ENCODE data around the gene ZP4. TPM values are rescaled to one million over a fixed set of nuclear protein-coding genes. Genes with fewer than 3 reads are reported as not detected.

Gene ZP4
- not detected for total RNA-seq

DNA sequence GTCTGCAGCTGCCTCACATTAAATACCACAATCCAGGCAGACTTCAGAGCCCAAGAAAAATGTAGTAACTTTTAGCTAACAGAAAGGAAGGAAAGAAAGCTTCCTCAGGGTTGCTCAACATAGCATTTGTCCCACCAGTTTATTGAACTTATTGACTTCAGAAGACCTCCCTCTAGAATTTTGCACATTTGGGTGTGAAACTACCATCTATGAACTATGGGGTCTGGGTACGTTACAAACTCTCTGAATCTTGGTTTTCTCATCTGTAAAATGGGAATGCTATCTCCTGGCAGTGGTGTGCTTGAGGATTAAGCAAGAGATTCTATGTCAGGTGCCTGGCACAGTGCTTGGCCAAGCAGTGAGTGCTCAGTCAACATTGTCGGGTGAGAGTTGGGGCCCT lies at the start of gene ZP4:
Gene ZP4, minus strand, starts transcription at position 101 of the 400 bp plus-strand sequence. CDS start 287 bp downstream, outside the sequence.
- H3K27ac Mint-ChIP-seq: no peak within 1 kb of the TSS

DNA sequence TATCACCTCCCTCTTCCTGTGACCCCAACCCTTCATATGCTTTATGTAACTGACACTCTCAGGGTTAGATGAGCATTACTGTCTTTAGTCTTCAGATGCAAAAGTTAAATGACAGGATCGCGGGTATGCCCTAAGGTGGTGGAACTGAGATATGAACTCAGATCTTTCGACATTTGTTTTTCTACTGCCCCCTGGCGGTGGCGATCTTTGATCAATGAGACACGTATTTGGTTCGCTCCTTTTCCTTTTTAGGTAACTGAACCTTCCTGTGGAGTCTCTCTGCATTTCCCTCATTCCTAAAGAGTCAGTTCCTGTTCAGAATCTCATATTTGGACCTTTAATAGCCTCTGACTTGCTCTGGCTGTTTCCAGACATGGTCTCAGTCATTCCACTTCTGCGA lies 47.8 kb upstream of the ZP4 start:
- H3K4me1 Mint-ChIP-seq: no peaks in the 10 kb centered on the region
- H3K27me3 Mint-ChIP-seq: no peaks in the 10 kb centered on the region
- CTCF ChIA-PET: no interaction called here
- H3K27ac Mint-ChIP-seq: no peak overlapping the region
- H3K4me3 Mint-ChIP-seq: no peak overlapping the region
- ATAC-seq: no peak
- no peaks in the 10 kb centered on the region for H3K36me3 Mint-ChIP-seq
- DNase-seq: no peak
- H3K9me3 Mint-ChIP-seq (ENCODE audit: low read depth): peaks cover 2% of the 10 kb centered on the region

More for the DNA sequence above, at the start of gene ZP4:
- Mint-ChIP-seq H3K27me3 (no peaks in the 10 kb centered on the region), H3K36me3 (no peaks in the 10 kb centered on the region), H3K4me1 (no peaks in the 10 kb centered on the region), H3K9me3 (ENCODE audit: low read depth) (peaks cover 4% of the 10 kb centered on the region), H3K4me3 (no peak within 1 kb of the TSS)
- ATAC-seq (no peak), DNase-seq (no peak)
- CTCF ChIA-PET: no interaction called here

- Mint-ChIP-seq H3K36me3 (no peaks in the 10 kb centered on the region), H3K4me3 (no peak overlapping the region), H3K27me3 (no peaks in the 10 kb centered on the region), H3K27ac (no peak overlapping the region), H3K9me3 (ENCODE audit: low read depth) (peaks cover 2% of the 10 kb centered on the region), H3K4me1 (no peaks in the 10 kb centered on the region)
- CTCF ChIA-PET: no interaction called here
- DNase-seq (no peak), ATAC-seq (no peak)
Measured at GRCh38 chr1:237938068-237938467, 47.3 kb upstream of the ZP4 start.

- CTCF ChIA-PET: interaction anchor here (0.7 kb wide), 1 partner anchor 91 kb away, joined by 3 read pairs; no protein-coding TSS in a partner anchor
- H3K27me3 Mint-ChIP-seq: no peaks in the 10 kb centered on the region
- no peaks in the 10 kb centered on the region for H3K4me1 Mint-ChIP-seq
- DNase-seq: no peak
- no peak overlapping the region for H3K27ac Mint-ChIP-seq
- ATAC-seq: no peak
- peaks cover under 1% of the 10 kb centered on the region for H3K9me3 Mint-ChIP-seq (ENCODE audit: low read depth)
- H3K4me3 Mint-ChIP-seq: no peak overlapping the region
- H3K36me3 Mint-ChIP-seq: no peaks in the 10 kb centered on the region
Measured at GRCh38 chr1:237932816-237933215, 42.1 kb upstream of the ZP4 start.

- no peak overlapping the region for H3K4me3 Mint-ChIP-seq
- H3K9me3 Mint-ChIP-seq (ENCODE audit: low read depth): no peaks in the 10 kb centered on the region
- no peak for ATAC-seq
- DNase-seq: no peak
- CTCF ChIA-PET: no interaction called here
- H3K36me3 Mint-ChIP-seq: no peaks in the 10 kb centered on the region
- H3K4me1 Mint-ChIP-seq: no peaks in the 10 kb centered on the region
- no peak overlapping the region for H3K27ac Mint-ChIP-seq
- no peaks in the 10 kb centered on the region for H3K27me3 Mint-ChIP-seq
Measured at GRCh38 chr1:237931581-237931980, 40.9 kb upstream of the ZP4 start.

GRCh38 chr1:237927198-237927597 lies 36.5 kb upstream of the ZP4 start:
- no peaks in the 10 kb centered on the region for H3K9me3 Mint-ChIP-seq (ENCODE audit: low read depth)
- no peaks in the 10 kb centered on the region for H3K27me3 Mint-ChIP-seq
- H3K36me3 Mint-ChIP-seq: no peaks in the 10 kb centered on the region
- CTCF ChIA-PET: no interaction called here
- no peak for DNase-seq
- no peak overlapping the region for H3K4me3 Mint-ChIP-seq
- H3K4me1 Mint-ChIP-seq: no peaks in the 10 kb centered on the region
- H3K27ac Mint-ChIP-seq: no peak overlapping the region
- ATAC-seq: no peak

GRCh38 chr1:237921306-237921705 lies 30.6 kb upstream of the ZP4 start:
- DNase-seq (no peak), ATAC-seq (no peak)
- CTCF ChIA-PET: no interaction called here
- Mint-ChIP-seq H3K27ac (no peak overlapping the region), H3K9me3 (ENCODE audit: low read depth) (peaks cover 5% of the 10 kb centered on the region), H3K27me3 (no peaks in the 10 kb centered on the region), H3K36me3 (no peaks in the 10 kb centered on the region), H3K4me3 (no peak overlapping the region), H3K4me1 (no peaks in the 10 kb centered on the region)

- Mint-ChIP-seq H3K4me1 (no peaks in the 10 kb centered on the region), H3K27me3 (no peaks in the 10 kb centered on the region), H3K4me3 (no peak overlapping the region), H3K9me3 (ENCODE audit: low read depth) (peaks cover 5% of the 10 kb centered on the region), H3K27ac (no peak overlapping the region), H3K36me3 (no peaks in the 10 kb centered on the region)
- DNase-seq (no peak), ATAC-seq (no peak)
- CTCF ChIA-PET: no interaction called here
Measured at GRCh38 chr1:237913345-237913744, 22.6 kb upstream of the ZP4 start.

DNA sequence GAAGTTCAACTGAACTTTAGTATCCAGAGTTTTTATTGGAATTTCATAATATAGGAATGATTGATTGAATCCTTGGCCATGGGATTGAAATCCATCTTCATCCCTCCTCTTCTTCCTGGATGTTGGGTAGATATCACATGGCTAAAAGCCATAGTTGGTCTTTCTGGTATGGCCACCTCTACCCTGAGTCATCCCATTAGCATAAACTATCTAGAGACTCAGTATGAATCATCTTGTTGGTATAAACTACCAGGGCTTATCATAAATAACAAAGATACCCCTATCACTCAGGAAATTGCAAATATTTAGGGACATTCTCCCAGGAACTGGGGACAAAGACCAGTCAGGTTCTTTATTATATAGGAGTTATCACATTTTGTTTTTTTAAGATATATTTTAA lies 21.2 kb upstream of the ZP4 start:
- H3K27me3 Mint-ChIP-seq: no peaks in the 10 kb centered on the region
- no peak overlapping the region for H3K27ac Mint-ChIP-seq
- no peak for DNase-seq
- peaks cover 4% of the 10 kb centered on the region for H3K9me3 Mint-ChIP-seq (ENCODE audit: low read depth)
- no peaks in the 10 kb centered on the region for H3K4me1 Mint-ChIP-seq
- H3K4me3 Mint-ChIP-seq: no peak overlapping the region
- CTCF ChIA-PET: no interaction called here
- no peaks in the 10 kb centered on the region for H3K36me3 Mint-ChIP-seq
- no peak for ATAC-seq

DNA sequence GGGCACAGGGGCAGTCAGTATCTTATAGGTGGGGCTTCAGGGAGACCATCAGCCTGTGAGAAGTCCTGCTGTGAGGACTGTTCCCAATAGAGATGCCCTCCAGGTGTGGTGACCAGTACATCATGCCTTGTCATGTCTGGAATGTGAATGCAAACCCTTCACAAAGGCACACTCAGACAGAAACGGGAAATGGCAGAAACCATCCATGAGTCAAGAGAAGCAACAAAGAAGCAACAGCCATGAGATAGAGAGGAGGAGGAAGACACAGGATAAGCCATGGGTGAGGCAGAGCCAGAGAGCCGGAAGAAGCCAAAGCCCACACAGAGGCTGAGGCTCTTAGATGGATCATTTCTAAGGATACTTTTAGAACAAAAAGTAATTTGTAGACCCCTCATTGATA lies 20.1 kb upstream of the ZP4 start:
- Mint-ChIP-seq H3K27ac (no peak overlapping the region), H3K4me3 (no peak overlapping the region), H3K27me3 (no peaks in the 10 kb centered on the region), H3K9me3 (ENCODE audit: low read depth) (peaks cover 3% of the 10 kb centered on the region), H3K36me3 (no peaks in the 10 kb centered on the region), H3K4me1 (no peaks in the 10 kb centered on the region)
- CTCF ChIA-PET: no interaction called here
- ATAC-seq: no peak
- no peak for DNase-seq

DNA sequence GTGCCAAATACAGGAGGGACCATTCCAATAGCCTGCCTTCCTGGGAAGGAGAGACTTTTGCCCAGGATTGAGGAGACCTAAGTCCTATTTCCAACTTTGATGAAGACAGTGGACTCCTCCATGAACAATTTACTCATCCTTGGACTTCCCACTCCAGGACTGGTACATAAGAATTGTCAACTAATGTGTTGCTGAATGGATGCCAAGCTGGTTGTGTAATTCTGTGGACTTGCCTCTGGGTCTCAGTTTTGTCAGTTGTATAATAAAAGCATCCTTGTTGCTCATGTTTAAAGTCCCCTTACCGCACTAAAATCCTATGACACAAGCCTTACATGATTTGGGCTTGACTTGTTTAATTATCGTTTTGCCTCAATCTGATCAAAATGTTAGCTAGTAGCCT lies 13.2 kb upstream of the ZP4 start:
- Mint-ChIP-seq H3K4me3 (no peak overlapping the region), H3K9me3 (ENCODE audit: low read depth) (peaks cover 8% of the 10 kb centered on the region), H3K4me1 (no peaks in the 10 kb centered on the region), H3K27ac (no peak overlapping the region), H3K27me3 (no peaks in the 10 kb centered on the region), H3K36me3 (no peaks in the 10 kb centered on the region)
- ATAC-seq: no peak
- CTCF ChIA-PET: no interaction called here
- DNase-seq: no peak

DNA sequence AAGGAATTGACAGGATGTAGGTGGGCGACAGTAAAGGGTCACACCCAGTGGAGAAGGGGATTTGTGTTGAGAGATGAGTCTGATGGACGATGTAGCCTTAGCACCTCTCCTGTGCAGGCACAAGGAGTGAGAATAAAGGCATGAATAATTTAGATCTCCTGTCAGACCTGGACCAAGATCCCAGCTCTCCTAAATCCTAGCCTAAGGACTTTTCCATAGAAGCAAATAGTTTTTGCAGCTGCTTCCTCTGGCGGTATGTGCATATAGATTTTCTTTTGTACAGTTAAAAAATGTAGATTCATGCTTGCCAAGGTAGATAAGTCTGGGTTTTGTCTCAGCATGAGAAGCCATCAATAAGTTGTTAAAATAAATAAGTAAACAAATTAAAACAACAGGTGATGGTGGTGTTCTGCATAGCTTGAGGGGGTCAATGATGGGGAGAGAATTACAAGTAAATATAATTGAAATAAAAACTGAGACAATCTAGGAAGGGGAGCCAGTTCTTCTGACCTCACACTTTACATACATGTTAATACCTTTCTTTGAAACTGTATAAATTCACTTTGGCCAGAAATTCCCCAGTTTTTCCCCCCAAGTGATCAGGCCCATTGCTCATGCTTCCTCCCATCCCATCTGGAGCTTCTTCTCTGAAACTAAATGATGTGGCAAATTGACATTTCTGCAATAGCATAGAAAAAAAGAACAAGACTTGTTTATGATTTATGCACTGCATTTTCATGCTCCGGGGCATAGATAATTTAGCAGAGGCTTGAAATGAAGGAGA lies 12.4 kb upstream of the ZP4 start:
- DNase-seq: no peak
- Mint-ChIP-seq H3K4me1 (no peaks in the 10 kb centered on the region), H3K36me3 (no peaks in the 10 kb centered on the region), H3K4me3 (no peak overlapping the region), H3K27ac (no peak overlapping the region), H3K9me3 (ENCODE audit: low read depth) (peaks cover 8% of the 10 kb centered on the region), H3K27me3 (no peaks in the 10 kb centered on the region)
- CTCF ChIA-PET: no interaction called here
- no peak for ATAC-seq

DNA sequence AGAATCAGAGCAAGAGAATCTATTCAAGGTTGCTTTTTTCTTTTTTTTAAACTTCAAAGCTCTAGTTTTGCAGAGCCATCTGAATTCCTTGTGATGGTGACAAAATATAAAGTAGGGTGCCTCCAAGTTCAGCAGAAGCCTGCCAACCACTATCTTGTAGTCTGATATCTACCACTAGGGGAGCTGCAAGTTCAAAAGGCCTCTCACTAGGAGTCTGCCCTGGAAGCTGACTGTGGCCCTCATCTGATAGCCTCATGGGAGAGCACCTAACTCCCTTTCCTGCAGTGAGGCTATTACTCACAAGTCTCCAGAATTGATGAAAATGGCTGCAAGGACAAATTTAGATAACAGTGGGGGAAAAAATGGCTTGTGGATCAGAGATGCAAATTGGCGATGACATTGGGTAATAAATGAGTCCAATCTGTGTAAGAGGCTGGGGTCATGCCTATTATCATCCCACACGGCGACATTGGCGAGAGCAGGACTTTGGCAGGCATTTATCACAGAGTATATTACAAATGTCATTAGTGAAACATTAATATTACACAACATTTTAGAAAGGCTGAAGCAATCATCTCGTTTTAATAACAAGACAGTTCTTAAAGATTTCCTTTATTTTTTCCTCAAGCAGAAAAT lies 10.7 kb upstream of the ZP4 start:
- Mint-ChIP-seq H3K4me3 (no peak overlapping the region), H3K27me3 (no peaks in the 10 kb centered on the region), H3K27ac (no peak overlapping the region), H3K4me1 (no peaks in the 10 kb centered on the region), H3K9me3 (ENCODE audit: low read depth) (peaks cover 5% of the 10 kb centered on the region), H3K36me3 (no peaks in the 10 kb centered on the region)
- ATAC-seq (no peak), DNase-seq (no peak)
- CTCF ChIA-PET: no interaction called here

- Mint-ChIP-seq H3K9me3 (ENCODE audit: low read depth) (peaks cover under 1% of the 10 kb centered on the region), H3K27ac (no peak overlapping the region), H3K4me3 (no peak overlapping the region), H3K4me1 (no peaks in the 10 kb centered on the region), H3K36me3 (no peaks in the 10 kb centered on the region), H3K27me3 (no peaks in the 10 kb centered on the region)
- CTCF ChIA-PET: no interaction called here
- ATAC-seq (no peak), DNase-seq (no peak)
Measured at GRCh38 chr1:237895630-237896029, 4.9 kb upstream of the ZP4 start.

Measured in activated CD8-positive, alpha-beta memory T cell treated with anti-CD3 and anti-CD28 coated beads, Interleukin-2, amount 10 ng/mL, durations not matched to agents 7 days and 5 days (primary cell).